ENCODE results near the gene TMEM272. TPM values are rescaled to one million over a fixed set of nuclear protein-coding genes. Genes with fewer than 3 reads are reported as not detected.

TMEM272 gene
- polyA plus RNA-seq, 1 donor (not counting 4 experiments of a cell fraction or from before 2014, with no cell fraction given) = not detected

DNA sequence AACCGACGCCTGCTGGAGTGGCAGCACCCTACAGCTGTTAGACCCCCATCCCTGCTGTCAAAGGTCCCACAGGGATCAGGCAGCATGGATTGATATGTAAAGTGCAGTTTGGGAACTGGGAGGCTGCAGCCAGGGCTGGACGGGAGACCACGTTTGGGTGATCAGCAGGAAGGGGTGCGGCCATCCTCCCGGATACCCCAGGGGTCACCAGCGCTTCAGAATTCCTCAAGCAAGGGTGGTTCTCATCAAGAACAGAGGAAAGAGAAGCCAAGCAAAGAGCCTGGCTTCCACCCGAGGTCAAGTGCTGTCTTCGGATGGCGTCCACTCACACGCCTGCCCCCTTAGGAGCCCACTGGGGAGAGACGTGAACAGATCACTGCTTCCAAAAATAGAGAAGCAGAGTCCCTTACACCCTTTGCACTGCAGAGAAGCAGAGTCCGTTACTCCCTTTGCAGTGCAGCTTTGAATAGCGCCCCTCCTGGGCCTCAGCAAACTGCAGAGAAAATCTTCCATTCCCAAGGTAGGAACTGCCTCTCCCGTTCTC is 76.5 kb downstream of the TMEM272 start:
- Histone ChIP-seq H4K20me1 (ENCODE audit: control insufficient read depth, extremely low read depth, insufficient read depth, low read length) (no peaks in the 10 kb centered on the region), H3K9ac (ENCODE audit: control insufficient read depth, extremely low read depth, insufficient read depth, low read length) (no peak overlapping the region), H3K27me3 (ENCODE audit: control insufficient read depth, extremely low read depth, insufficient read depth, low read length) (peaks cover under 1% of the 10 kb centered on the region), H3K4me2 (ENCODE audit: control insufficient read depth, extremely low read depth, insufficient read depth, low read depth, low read length) (no peak overlapping the region), H2AFZ (ENCODE audit: control insufficient read depth, low read length) (no peak overlapping the region), H3K4me3 (ENCODE audit: control insufficient read depth in 2 of 3, extremely low read depth in 1 of 3, insufficient read depth in 2 of 3, low read depth in 1 of 3, low read length in 3 of 3) (no peak overlapping the region), H3K9me1 (ENCODE audit: control insufficient read depth, extremely low read depth, insufficient read depth, low read length) (no peaks in the 10 kb centered on the region), H3K9me3 (ENCODE audit: control insufficient read depth, low read depth, low read length) (no peaks in the 10 kb centered on the region), H3K36me3 (ENCODE audit: control insufficient read depth in 2 of 2, extremely low read depth in 1 of 2, insufficient read depth in 2 of 2, low read length in 2 of 2) (peaks cover 15 to 19% of the 10 kb centered on the region in 2 experiments), H3K79me2 (ENCODE audit: control insufficient read depth, insufficient read depth, low read length) (no peaks in the 10 kb centered on the region), H3K27ac (ENCODE audit: control insufficient read depth, insufficient read depth, low read length) (no peak overlapping the region), H3K4me1 (ENCODE audit: control insufficient read depth, extremely low read depth, insufficient read depth, low read length) (no peaks in the 10 kb centered on the region)
- FAIRE-seq (no peak), DNase-seq (ENCODE audit: low read depth, low spot score) (no peak)
- TF ChIP-seq, protein P1, sequence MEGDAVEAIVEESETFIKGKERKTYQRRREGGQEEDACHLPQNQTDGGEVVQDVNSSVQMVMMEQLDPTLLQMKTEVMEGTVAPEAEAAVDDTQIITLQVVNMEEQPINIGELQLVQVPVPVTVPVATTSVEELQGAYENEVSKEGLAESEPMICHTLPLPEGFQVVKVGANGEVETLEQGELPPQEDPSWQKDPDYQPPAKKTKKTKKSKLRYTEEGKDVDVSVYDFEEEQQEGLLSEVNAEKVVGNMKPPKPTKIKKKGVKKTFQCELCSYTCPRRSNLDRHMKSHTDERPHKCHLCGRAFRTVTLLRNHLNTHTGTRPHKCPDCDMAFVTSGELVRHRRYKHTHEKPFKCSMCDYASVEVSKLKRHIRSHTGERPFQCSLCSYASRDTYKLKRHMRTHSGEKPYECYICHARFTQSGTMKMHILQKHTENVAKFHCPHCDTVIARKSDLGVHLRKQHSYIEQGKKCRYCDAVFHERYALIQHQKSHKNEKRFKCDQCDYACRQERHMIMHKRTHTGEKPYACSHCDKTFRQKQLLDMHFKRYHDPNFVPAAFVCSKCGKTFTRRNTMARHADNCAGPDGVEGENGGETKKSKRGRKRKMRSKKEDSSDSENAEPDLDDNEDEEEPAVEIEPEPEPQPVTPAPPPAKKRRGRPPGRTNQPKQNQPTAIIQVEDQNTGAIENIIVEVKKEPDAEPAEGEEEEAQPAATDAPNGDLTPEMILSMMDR (optimal IDR thresholded peaks at IDR 0.05 in 1 of 3, IDR thresholded peaks at IDR 0.05 in 1 of 3, conservative IDR thresholded peaks at IDR 0.05 in 1 of 3; ENCODE audit: extremely low read depth in 1 of 3, insufficient read depth in 2 of 3, low read length in 3 of 3) = peak in 1 of 3 experiments; percentile 20
- TF ChIP-seq EZH2 (IDR thresholded peaks at IDR 0.05; ENCODE audit: low read length) = no peak
- dilution Hi-C loops (cut with MboI; ENCODE audit: extremely low pct_ligation_motif_present, low sequenced_read_pairs) = no loop called here

DNA sequence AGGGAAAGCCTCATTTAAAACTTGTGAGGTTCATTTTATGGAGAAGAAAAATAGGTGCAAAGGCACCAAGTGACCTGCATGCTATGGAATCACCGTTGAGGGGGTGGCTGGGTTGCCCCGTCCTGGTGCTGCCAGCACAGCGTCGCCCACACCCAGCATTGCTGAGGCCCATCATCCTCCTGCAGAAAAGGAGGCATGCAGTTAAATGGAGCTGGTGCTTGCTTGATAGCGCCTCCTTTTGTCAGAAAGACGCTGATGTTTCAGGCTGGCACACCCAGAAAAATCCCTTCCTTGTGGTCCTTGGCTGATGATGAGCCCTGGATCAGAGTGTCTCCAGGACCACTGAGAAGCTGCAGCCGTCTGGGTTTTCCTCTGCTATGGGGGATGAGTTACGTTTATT is 77.9 kb downstream of the TMEM272 start:
- FAIRE-seq (no peak), DNase-seq (ENCODE audit: low read depth, low spot score) (no peak)
- dilution Hi-C loops (cut with MboI; ENCODE audit: extremely low pct_ligation_motif_present, low sequenced_read_pairs) = no loop called here
- H3K4me1 ChIP-seq (ENCODE audit: control insufficient read depth, extremely low read depth, insufficient read depth, low read length) = no peaks in the 10 kb centered on the region
- H2AFZ ChIP-seq (ENCODE audit: control insufficient read depth, low read length) = no peak overlapping the region
- H3K9me3 ChIP-seq (ENCODE audit: control insufficient read depth, low read depth, low read length) = no peaks in the 10 kb centered on the region
- H3K36me3 ChIP-seq (ENCODE audit: control insufficient read depth in 2 of 2, extremely low read depth in 1 of 2, insufficient read depth in 2 of 2, low read length in 2 of 2) = peaks cover 19 to 23% of the 10 kb centered on the region in 2 experiments
- H3K9ac ChIP-seq (ENCODE audit: control insufficient read depth, extremely low read depth, insufficient read depth, low read length) = no peak overlapping the region
- H4K20me1 ChIP-seq (ENCODE audit: control insufficient read depth, extremely low read depth, insufficient read depth, low read length) = no peaks in the 10 kb centered on the region
- H3K9me1 ChIP-seq (ENCODE audit: control insufficient read depth, extremely low read depth, insufficient read depth, low read length) = no peaks in the 10 kb centered on the region
- no peaks in the 10 kb centered on the region for H3K27me3 ChIP-seq (ENCODE audit: control insufficient read depth, extremely low read depth, insufficient read depth, low read length)
- H3K4me2 ChIP-seq (ENCODE audit: control insufficient read depth, extremely low read depth, insufficient read depth, low read depth, low read length) = no peak overlapping the region
- TF ChIP-seq, protein P1 (optimal IDR thresholded peaks at IDR 0.05 in 1 of 3, IDR thresholded peaks at IDR 0.05 in 1 of 3, conservative IDR thresholded peaks at IDR 0.05 in 1 of 3; ENCODE audit: extremely low read depth in 1 of 3, insufficient read depth in 2 of 3, low read length in 3 of 3) = peak in 1 of 3 experiments; percentile 47
- no peak for TF ChIP-seq EZH2 (IDR thresholded peaks at IDR 0.05; ENCODE audit: low read length)
- no peak overlapping the region for H3K27ac ChIP-seq (ENCODE audit: control insufficient read depth, insufficient read depth, low read length)
- no peaks in the 10 kb centered on the region for H3K79me2 ChIP-seq (ENCODE audit: control insufficient read depth, insufficient read depth, low read length)
- no peak overlapping the region for H3K4me3 ChIP-seq (ENCODE audit: control insufficient read depth in 2 of 3, extremely low read depth in 1 of 3, insufficient read depth in 2 of 3, low read depth in 1 of 3, low read length in 3 of 3)
